ENCODE data around the gene SLC6A4.
"Not testable (repeated sequence)": the region's sequence is repeated elsewhere in the genome, so short reads cannot be mapped to it uniquely, and the experiment has no call there.

The SLC6A4 gene

GRCh38 chr17:30203471-30203981 is 32.0 kb downstream of the SLC6A4 start:
- TF ChIP-seq CTCF (conservative IDR thresholded peaks at IDR 0.05; ENCODE audit: low read depth, low read length), result peak; percentile 32

GRCh38 chr17:30200656-30201055 is 34.8 kb downstream of the SLC6A4 start:
- not testable (repeated sequence) for H3K4me3 ChIP-seq (ENCODE audit: low read depth, low read length); DNase-seq (ENCODE audit: low read depth)

More at GRCh38 chr17:30203471-30203981, 32.0 kb downstream of the SLC6A4 start:
- no peak for DNase-seq (ENCODE audit: low read depth)
- H3K4me3 ChIP-seq (ENCODE audit: low read depth, low read length), result no peak overlapping the region

GRCh38 chr17:30200106-30200505 is 35.4 kb downstream of the SLC6A4 start:
- no peak for DNase-seq (ENCODE audit: low read depth)
- TF ChIP-seq CTCF (conservative IDR thresholded peaks at IDR 0.05; ENCODE audit: low read depth, low read length), result no peak
- H3K4me3 ChIP-seq (ENCODE audit: low read depth, low read length), result no peak overlapping the region

DNA sequence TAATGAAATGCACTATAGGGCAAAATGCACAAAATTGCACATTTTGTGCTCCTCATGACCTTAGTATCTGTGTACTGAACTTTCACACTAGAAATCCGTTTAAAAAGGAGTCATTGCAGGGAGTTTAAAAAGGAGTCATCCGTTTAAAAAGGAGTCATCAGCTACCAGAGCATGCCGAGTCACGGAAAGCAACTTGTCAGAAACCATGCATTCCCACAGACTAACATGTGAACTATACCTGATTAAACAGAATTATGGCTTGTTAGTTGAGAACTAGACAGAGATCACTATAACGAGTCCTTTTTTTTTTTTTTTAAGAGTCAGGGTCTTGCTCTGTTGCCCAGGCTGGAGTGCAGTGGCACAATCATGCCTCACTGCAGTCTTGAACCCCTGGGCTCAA is 35.9 kb downstream of the SLC6A4 start:
- H3K4me3 ChIP-seq (ENCODE audit: low read depth, low read length), result no peak overlapping the region
- no peak for DNase-seq (ENCODE audit: low read depth)
- no peak for TF ChIP-seq CTCF (conservative IDR thresholded peaks at IDR 0.05; ENCODE audit: low read depth, low read length)

DNA sequence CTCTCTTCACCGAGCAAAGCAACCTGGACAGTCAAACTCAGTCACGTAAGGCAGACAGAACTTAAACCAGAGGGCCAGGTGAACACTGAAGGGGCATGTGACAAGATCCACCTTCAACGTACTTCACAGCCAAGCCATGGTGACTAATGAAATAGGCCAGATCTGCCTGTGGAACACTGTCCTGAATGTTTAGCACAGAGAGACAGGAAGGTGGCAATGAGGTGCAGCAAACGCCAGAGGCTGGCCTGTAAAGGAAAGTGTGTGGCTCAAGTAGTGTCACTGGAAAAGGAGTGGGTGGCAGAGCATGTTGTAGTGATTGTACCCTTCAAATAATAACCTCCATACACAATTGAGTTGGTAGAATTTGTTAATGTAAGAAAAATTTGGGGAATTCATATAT is 38.1 kb downstream of the SLC6A4 start:
- H3K4me3 ChIP-seq (ENCODE audit: low read depth, low read length), result no peak overlapping the region
- no peak for TF ChIP-seq CTCF (conservative IDR thresholded peaks at IDR 0.05; ENCODE audit: low read depth, low read length)
- DNase-seq (ENCODE audit: low read depth), result no peak

GRCh38 chr17:30196504-30196903 is 39.0 kb downstream of the SLC6A4 start:
- DNase-seq (ENCODE audit: low read depth), result no peak
- TF ChIP-seq CTCF (conservative IDR thresholded peaks at IDR 0.05; ENCODE audit: low read depth, low read length), result no peak
- H3K4me3 ChIP-seq (ENCODE audit: low read depth, low read length), result no peak overlapping the region

- DNase-seq (ENCODE audit: low read depth), result no peak
- no peak overlapping the region for H3K4me3 ChIP-seq (ENCODE audit: low read depth, low read length)
- no peak for TF ChIP-seq CTCF (conservative IDR thresholded peaks at IDR 0.05; ENCODE audit: low read depth, low read length)
Measured at GRCh38 chr17:30191072-30191471, 44.4 kb downstream of the SLC6A4 start.
